GM23338 (cell line): Measurements from ENCODE around the gene PCGF3.

Experiments used
- CREB1 ChIP-seq: fragments of 250-450 bp; sonication (Bioruptor Pico); IDR thresholded peaks from 2 replicates; pipeline ENCODE4 v1.5.0; 2020; ENCODE audit warnings: low read depth, mild to moderate bottlenecking, moderate library complexity
- CTCF ChIP-seq, 2 experiments: fragments of 200-600 bp in 1 of 2; sonication (generic) in 1 of 2; conservative IDR thresholded peaks; 2 replicates each; pipeline versions ENCODE4 v1.5.1 to v1.6.1; 2016 to 2017; ENCODE audit warnings: antibody characterized with exemption in 2 of 2, low read depth in 2 of 2, mild to moderate bottlenecking in 2 of 2, moderate library complexity in 1 of 2
- EZH2 ChIP-seq: fragments of 200-600 bp; sonication (generic); IDR thresholded peaks from one replicate; pipeline ENCODE4 v1.8.0; 2017; ENCODE audit warnings: antibody characterized with exemption, mild to moderate bottlenecking, low read depth; ENCODE audit not compliant: unreplicated experiment
- POLR2AphosphoS5 ChIP-seq: IDR thresholded peaks from 2 replicates; pipeline ENCODE4 v1.6.1; 2016; ENCODE audit warnings: antibody characterized with exemption, low read depth
- REST ChIP-seq: IDR thresholded peaks from one replicate; pipeline ENCODE4 v1.6.1; 2018; ENCODE audit warnings: antibody characterized with exemption; ENCODE audit not compliant: unreplicated experiment

GRCh38 chr4:721261-722168 lies 15.9 kb downstream of the PCGF3 start:
- TF ChIP-seq POLR2AphosphoS5 (no peak), EZH2 (no peak), CTCF (conservative IDR thresholded peaks at IDR 0.05; ENCODE audit: low read depth in 2 of 2) (no peak), REST (no peak), CREB1 (CRISPR knock-in tag) (no peak)
